Ishikawa (cell line): ENCODE measurements around the gene KLHL8.
A peak's percentile ranks its signal among the peaks of the same experiment; 100 is the strongest.

ENCODE experiments used
- CEBPB ChIP-seq: IDR thresholded peaks from 2 replicates; pipeline ENCODE4 v1.6.1; 2012
- CREB1 ChIP-seq: IDR thresholded peaks from 2 replicates; pipeline ENCODE4 v1.6.1; 2012; ENCODE audit warnings: low read depth
- EGR1 ChIP-seq: IDR thresholded peaks from 2 replicates; pipeline ENCODE4 v1.6.1; 2012
- EP300 ChIP-seq: IDR thresholded peaks from 2 replicates; pipeline ENCODE4 v1.6.1; 2012; ENCODE audit warnings: borderline replicate concordance
- FOXM1 ChIP-seq: IDR thresholded peaks from 2 replicates; pipeline ENCODE4 v1.6.1; 2012; ENCODE audit warnings: low read depth, borderline replicate concordance
- MAX ChIP-seq: IDR thresholded peaks from 2 replicates; pipeline ENCODE4 v1.6.1; 2012
- NFIC ChIP-seq: IDR thresholded peaks from 2 replicates; pipeline ENCODE4 v1.6.1; 2012
- RAD21 ChIP-seq: IDR thresholded peaks from 2 replicates; pipeline ENCODE4 v1.6.1; 2012; ENCODE audit warnings: low read depth
- REST ChIP-seq: IDR thresholded peaks from 2 replicates; pipeline ENCODE4 v1.6.1; 2012; ENCODE audit warnings: low read depth, mild to moderate bottlenecking
- TAF1 ChIP-seq: IDR thresholded peaks from 2 replicates; pipeline ENCODE4 v1.6.1; 2012; ENCODE audit warnings: low read depth, mild to moderate bottlenecking
- TCF12 ChIP-seq: IDR thresholded peaks from 2 replicates; pipeline ENCODE4 v1.6.1; 2012; ENCODE audit warnings: low read depth
- TEAD4 ChIP-seq: IDR thresholded peaks from 2 replicates; pipeline ENCODE4 v1.6.1; 2012
- USF1 ChIP-seq: IDR thresholded peaks from 2 replicates; pipeline ENCODE4 v1.6.1; 2012
- YY1 ChIP-seq: IDR thresholded peaks from 2 replicates; pipeline ENCODE4 v1.6.1; 2012; ENCODE audit warnings: low read depth
- ZBTB7A ChIP-seq: IDR thresholded peaks from 2 replicates; pipeline ENCODE4 v1.6.1; 2012; ENCODE audit warnings: low read depth

Gene KLHL8

GRCh38 chr4:87128006-87128705 lies 92.3 kb downstream of the KLHL8 start:
- TF ChIP-seq TCF12 (no peak), CREB1 (no peak), ZBTB7A (no peak), FOXM1 (no peak), TAF1 (no peak), MAX (no peak), TEAD4 (no peak), EGR1 (no peak), USF1 (no peak), EP300 (no peak), REST (no peak)

- TF ChIP-seq TCF12 (no peak), FOXM1 (no peak)
These were observed 94.4 kb downstream of the KLHL8 start for GRCh38 chr4:87126056-87126455.

GRCh38 chr4:87122252-87122651 lies 98.2 kb downstream of the KLHL8 start:
- TF ChIP-seq EP300, result peak; percentile 71; the same call in 1 of the 2 replicates
- 0 out of 2 replicates have a peak, but pooled peaks have one; percentile 9 for TF ChIP-seq USF1
- no peak for TF ChIP-seq REST
- TF ChIP-seq YY1, result no peak
- peak; percentile 37; the same call in 1 of the 2 replicates for TF ChIP-seq MAX
- peak; percentile 78 for TF ChIP-seq NFIC
- no peak for TF ChIP-seq CREB1
- TF ChIP-seq TCF12, result peak; percentile 18; the same call in 1 of the 2 replicates
- peak; percentile 45 for TF ChIP-seq TEAD4
- TF ChIP-seq CEBPB, result peak; percentile 93
- TF ChIP-seq RAD21, result no peak
- no peak for TF ChIP-seq EGR1
- TF ChIP-seq TAF1, result no peak

- TF ChIP-seq ZBTB7A, result no peak
- TF ChIP-seq TAF1, result no peak
- TF ChIP-seq YY1, result no peak
- TF ChIP-seq MAX, result no peak
- TF ChIP-seq RAD21, result no peak
These were observed 98.9 kb downstream of the KLHL8 start for GRCh38 chr4:87121341-87122065.

- TF ChIP-seq REST (no peak), CREB1 (no peak), EP300 (peak; percentile 24; the same call in 1 of the 2 replicates)
These were observed 99.8 kb downstream of the KLHL8 start for GRCh38 chr4:87120411-87121162.
